Stomach (tissue), 4 donors: Measurements from ENCODE around the gene YOD1.

Source experiments
- CTCF ChIP-seq, 7 experiments: fragments of 450-650 bp in 4 of 7; fragments of 200-600 bp in 3 of 7; sonication (generic) in 3 of 7; IDR thresholded peaks; one replicate each; pipeline ENCODE4 v1.5.1; 2016 to 2019; ENCODE audit warnings: antibody characterized with exemption in 7 of 7, control low read depth in 2 of 7, mild to moderate bottlenecking in 1 of 7
- POLR2AphosphoS5 ChIP-seq, 3 donors: sonication (generic); formaldehyde crosslinking; IDR thresholded peaks; one replicate each; pipeline ENCODE4 v1.6.1; 2016; ENCODE audit warnings: antibody characterized with exemption in 3 of 3

DNA sequence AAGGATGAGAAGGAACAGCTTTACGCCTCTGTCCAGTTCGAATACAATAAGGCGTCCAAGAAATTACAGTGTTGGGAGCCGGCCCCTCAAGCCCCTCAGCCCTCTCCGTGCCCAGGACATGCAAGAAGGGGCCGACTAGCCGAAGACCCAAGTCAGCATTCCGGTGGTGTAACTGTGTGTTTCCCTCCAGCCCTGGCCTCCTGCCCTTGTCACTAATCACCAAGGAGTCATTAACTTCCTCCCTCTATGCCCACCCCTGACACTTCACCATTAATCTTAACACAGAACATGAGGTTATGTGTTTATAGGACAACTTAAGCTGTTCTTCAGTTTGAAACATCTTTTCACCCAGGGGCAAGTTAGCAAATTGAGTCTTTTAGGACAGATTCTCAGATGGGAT is 21.2 kb upstream of the YOD1 start:
- no peak for TF ChIP-seq CTCF (IDR thresholded peaks at IDR 0.05)
- no peak for TF ChIP-seq POLR2AphosphoS5 (IDR thresholded peaks at IDR 0.05)
